ENCODE measurements around the gene NUDT16L1. TPM values are rescaled to one million over a fixed set of nuclear protein-coding genes. Genes with fewer than 3 reads are reported as not detected.

NUDT16L1 gene
- total and polyA plus RNA-seq, 2 of the 13 experiments (the other 11 are each of a cell fraction or from before 2014, with no cell fraction given) = 28.0 to 40.5 TPM

- no peak for TF ChIP-seq ZNF496 (CRISPR knock-in tag; IDR thresholded peaks at IDR 0.05; ENCODE audit: insufficient replicate concordance)
- no peak for TF ChIP-seq DRAP1 (CRISPR knock-in tag; IDR thresholded peaks at IDR 0.05)
- TF ChIP-seq ATF6 (CRISPR knock-in tag; conservative IDR thresholded peaks at IDR 0.05) = no peak
- TF ChIP-seq, protein P1, sequence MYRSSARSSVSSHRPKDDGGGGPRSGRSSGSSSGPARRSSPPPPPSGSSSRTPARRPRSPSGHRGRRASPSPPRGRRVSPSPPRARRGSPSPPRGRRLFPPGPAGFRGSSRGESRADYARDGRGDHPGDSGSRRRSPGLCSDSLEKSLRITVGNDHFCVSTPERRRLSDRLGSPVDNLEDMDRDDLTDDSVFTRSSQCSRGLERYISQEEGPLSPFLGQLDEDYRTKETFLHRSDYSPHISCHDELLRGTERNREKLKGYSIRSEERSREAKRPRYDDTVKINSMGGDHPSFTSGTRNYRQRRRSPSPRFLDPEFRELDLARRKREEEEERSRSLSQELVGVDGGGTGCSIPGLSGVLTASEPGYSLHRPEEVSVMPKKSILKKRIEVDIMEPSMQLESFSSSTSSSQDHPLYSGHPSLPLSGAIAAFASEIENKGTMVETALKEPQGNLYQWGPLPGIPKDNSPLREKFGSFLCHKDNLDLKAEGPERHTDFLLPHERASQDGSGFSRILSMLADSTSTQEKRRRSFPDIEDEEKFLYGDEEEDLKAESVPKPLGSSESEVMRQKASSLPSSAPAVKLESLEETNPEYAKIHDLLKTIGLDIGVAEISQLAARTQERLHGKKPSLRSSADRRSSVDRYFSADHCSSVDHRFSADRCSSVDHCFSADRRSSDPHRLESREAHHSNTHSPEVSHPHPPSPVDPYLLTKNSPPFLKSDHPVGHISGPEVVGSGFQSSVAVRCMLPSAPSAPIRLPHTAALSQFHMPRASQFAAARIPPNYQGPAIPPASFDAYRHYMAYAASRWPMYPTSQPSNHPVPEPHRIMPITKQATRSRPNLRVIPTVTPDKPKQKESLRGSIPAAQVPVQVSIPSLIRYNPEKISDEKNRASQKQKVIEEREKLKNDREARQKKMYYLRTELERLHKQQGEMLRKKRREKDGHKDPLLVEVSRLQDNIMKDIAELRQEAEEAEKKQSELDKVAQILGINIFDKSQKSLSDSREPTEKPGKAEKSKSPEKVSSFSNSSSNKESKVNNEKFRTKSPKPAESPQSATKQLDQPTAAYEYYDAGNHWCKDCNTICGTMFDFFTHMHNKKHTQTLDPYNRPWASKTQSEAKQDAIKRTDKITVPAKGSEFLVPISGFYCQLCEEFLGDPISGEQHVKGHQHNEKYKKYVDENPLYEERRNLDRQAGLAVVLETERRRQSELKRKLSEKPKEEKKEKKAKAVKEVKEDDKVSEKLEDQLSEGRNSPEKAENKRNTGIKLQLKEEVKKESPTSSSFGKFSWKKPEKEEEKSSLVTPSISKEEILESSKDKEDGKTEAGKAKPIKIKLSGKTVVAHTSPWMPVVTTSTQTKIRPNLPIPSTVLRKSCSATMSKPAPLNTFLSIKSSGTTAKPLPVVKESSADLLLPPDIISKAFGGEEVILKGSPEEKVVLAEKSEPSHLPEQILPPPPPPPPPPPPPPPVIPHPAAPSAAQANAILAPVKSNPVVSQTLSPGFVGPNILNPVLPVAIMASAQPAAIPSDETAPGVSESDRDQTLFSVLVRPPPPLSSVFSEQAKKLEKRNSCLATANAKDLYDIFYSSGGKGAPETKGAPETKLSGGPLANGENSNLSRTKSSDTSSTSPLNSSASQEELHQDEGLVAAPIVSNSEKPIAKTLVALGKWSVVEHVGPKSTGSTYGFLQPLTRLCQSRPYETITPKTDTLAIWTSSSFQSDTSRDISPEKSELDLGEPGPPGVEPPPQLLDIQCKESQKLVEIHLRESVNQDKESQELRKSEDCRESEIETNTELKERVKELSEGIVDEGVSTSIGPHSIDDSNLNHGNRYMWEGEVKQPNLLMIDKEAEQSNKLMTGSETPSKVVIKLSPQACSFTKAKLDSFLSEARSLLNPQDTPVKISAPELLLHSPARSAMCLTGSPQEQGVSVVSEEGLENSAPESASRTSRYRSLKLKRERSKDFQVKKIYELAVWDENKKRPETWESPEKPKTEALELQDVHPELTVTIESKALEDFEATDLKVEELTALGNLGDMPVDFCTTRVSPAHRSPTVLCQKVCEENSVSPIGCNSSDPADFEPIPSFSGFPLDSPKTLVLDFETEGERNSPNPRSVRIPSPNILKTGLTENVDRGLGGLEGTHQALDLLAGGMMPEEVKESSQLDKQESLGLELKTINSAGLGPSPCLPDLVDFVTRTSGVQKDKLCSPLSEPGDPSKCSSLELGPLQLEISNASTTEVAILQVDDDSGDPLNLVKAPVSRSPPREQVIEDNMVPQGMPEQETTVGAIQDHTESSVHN (CRISPR knock-in tag; IDR thresholded peaks at IDR 0.05) = no peak
- TF ChIP-seq SMARCC2 (IDR thresholded peaks at IDR 0.05) = no peak
- TF ChIP-seq SUZ12 (IDR thresholded peaks at IDR 0.05; ENCODE audit: low read depth, low read length) = no peak
- TF ChIP-seq KMT2B (CRISPR knock-in tag; IDR thresholded peaks at IDR 0.05) = no peak
- TF ChIP-seq ATF7-NPFF (CRISPR knock-in tag; IDR thresholded peaks at IDR 0.05; ENCODE audit: low read depth) = peak; percentile 58
- 0 out of 2 replicates have a peak, but pooled peaks have one; percentile 79 for TF ChIP-seq ZNF446 (CRISPR knock-in tag; IDR thresholded peaks at IDR 0.05)
- no peak for TF ChIP-seq NFE2L2 (IDR thresholded peaks at IDR 0.05; ENCODE audit: low read length)
- TF ChIP-seq, protein P2, sequence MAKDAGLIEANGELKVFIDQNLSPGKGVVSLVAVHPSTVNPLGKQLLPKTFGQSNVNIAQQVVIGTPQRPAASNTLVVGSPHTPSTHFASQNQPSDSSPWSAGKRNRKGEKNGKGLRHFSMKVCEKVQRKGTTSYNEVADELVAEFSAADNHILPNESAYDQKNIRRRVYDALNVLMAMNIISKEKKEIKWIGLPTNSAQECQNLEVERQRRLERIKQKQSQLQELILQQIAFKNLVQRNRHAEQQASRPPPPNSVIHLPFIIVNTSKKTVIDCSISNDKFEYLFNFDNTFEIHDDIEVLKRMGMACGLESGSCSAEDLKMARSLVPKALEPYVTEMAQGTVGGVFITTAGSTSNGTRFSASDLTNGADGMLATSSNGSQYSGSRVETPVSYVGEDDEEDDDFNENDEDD (CRISPR knock-in tag; IDR thresholded peaks at IDR 0.05; ENCODE audit: borderline replicate concordance) = no peak
- TF ChIP-seq CHCHD3 (CRISPR knock-in tag; IDR thresholded peaks at IDR 0.05) = peak; percentile 17; the same call in 1 of the 2 replicates
- no peak for TF ChIP-seq NFYC (CRISPR knock-in tag; IDR thresholded peaks at IDR 0.05)
- no peak for TF ChIP-seq GATA4 (IDR thresholded peaks at IDR 0.05; ENCODE audit: borderline replicate concordance, low read depth)
- no peak for TF ChIP-seq SCMH1 (CRISPR knock-in tag; IDR thresholded peaks at IDR 0.05; ENCODE audit: borderline replicate concordance)
- TF ChIP-seq MXI1 (IDR thresholded peaks at IDR 0.05; ENCODE audit: borderline replicate concordance, low read depth, low read length) = no peak
- 0 out of 2 replicates have a peak, but pooled peaks have one; percentile 10 for TF ChIP-seq ZNF234 (CRISPR knock-in tag; conservative IDR thresholded peaks at IDR 0.05)
- no peak for TF ChIP-seq HNRNPLL (IDR thresholded peaks at IDR 0.05; ENCODE audit: low read depth, low read length, poor library complexity, severe bottlenecking)
- no peak for TF ChIP-seq ZNF468 (CRISPR knock-in tag; IDR thresholded peaks at IDR 0.05)
Observed at GRCh38 chr16:4693956-4694641, 737 bp downstream of the NUDT16L1 start (continued).

All from HepG2 (cell line).